Neural cell (in vitro differentiated cells): ENCODE results near the gene STPG2. TPM values are rescaled to one million over a fixed set of nuclear protein-coding genes. Genes with fewer than 3 reads are reported as not detected.

Experiments used
- H2AFZ ChIP-seq: fragments of 200-600, 300-800 bp; sonication (generic), shearing (Covaris generic); 2 replicates; pipeline ENCODE4 v1.6.0; 2014; ENCODE audit warnings: low read depth, mild to moderate bottlenecking, antibody characterized with exemption, low read length, moderate library complexity
- H3F3A ChIP-seq: fragments of 200-600 bp; shearing (Covaris generic); 2 replicates; pipeline ENCODE4 v1.6.1; 2016; ENCODE audit warnings: mild to moderate bottlenecking, moderate library complexity, mixed read lengths, antibody characterized with exemption, low read length; ENCODE audit not compliant: insufficient read depth, poor library complexity, severe bottlenecking
- H3K27ac ChIP-seq: fragments of 200-600, 300-800 bp; sonication (generic), shearing (Covaris generic); 2 replicates; pipeline ENCODE4 v1.5.1; 2014; ENCODE audit warnings: mild to moderate bottlenecking, low read length, moderate library complexity
- H3K27me3 ChIP-seq: fragments of 300-800, 200-600 bp; sonication (generic), shearing (Covaris generic); 2 replicates; pipeline ENCODE4 v1.6.0; 2014; ENCODE audit warnings: mild to moderate bottlenecking, low read depth, low read length, moderate library complexity; ENCODE audit not compliant: insufficient read depth
- H3K36me3 ChIP-seq: fragments of 300-800, 200-600 bp; sonication (generic), shearing (Covaris generic); 2 replicates; pipeline ENCODE4 v1.5.1; 2014; ENCODE audit warnings: mild to moderate bottlenecking, antibody characterized with exemption, low read length, moderate library complexity; ENCODE audit not compliant: insufficient read depth
- H3K4me2 ChIP-seq: fragments of 300-800, 200-600 bp; sonication (generic), shearing (Covaris generic); 2 replicates; pipeline ENCODE4 v1.6.0; 2014; ENCODE audit warnings: mild to moderate bottlenecking, low read length
- H3K4me3 ChIP-seq: fragments of 300-800, 200-600 bp; sonication (generic), shearing (Covaris generic); 2 replicates; pipeline ENCODE4 v1.5.1; 2014; ENCODE audit warnings: mild to moderate bottlenecking, low read length, moderate library complexity
- H3K79me2 ChIP-seq: fragments of 200-600 bp; shearing (Covaris generic); replicated peaks from 2 replicates; pipeline ENCODE4 v1.6.0; 2014; ENCODE audit warnings: mild to moderate bottlenecking, low read length, moderate library complexity; ENCODE audit not compliant: insufficient read depth
- H3K9ac ChIP-seq: fragments of 300-800, 200-600 bp; sonication (generic), shearing (Covaris generic); 2 replicates; pipeline ENCODE4 v1.6.1; 2016; ENCODE audit warnings: mild to moderate bottlenecking, low read length, mixed read lengths
- H3K9me2 ChIP-seq: fragments of 200-600 bp; shearing (Covaris generic); 2 replicates; pipeline ENCODE4 v1.6.1; 2016; ENCODE audit warnings: mild to moderate bottlenecking, low read length, mixed read lengths; ENCODE audit not compliant: insufficient read depth
- H3K9me3 ChIP-seq: fragments of 200-600, 300-800 bp; sonication (generic), shearing (Covaris generic); 2 replicates; pipeline ENCODE4 v1.6.1; 2016; ENCODE audit warnings: mild to moderate bottlenecking, mixed run types, low read length, moderate library complexity, mixed read lengths
- H4K20me1 ChIP-seq: fragments of 200-600 bp; shearing (Covaris generic); 2 replicates; pipeline ENCODE4 v1.6.1; 2016; ENCODE audit warnings: mild to moderate bottlenecking, mixed run types; ENCODE audit not compliant: insufficient read depth
- CTCF ChIP-seq: fragments of 450-650 bp; IDR thresholded peaks from 2 replicates; pipeline ENCODE4 v1.5.1; 2014; ENCODE audit warnings: antibody characterized with exemption, mild to moderate bottlenecking, moderate library complexity; ENCODE audit not compliant: poor library complexity, severe bottlenecking
- EP300 ChIP-seq: fragments of 450-650 bp; conservative IDR thresholded peaks from 2 replicates; pipeline ENCODE4 v1.6.1; 2014; ENCODE audit warnings: antibody characterized with exemption, mild to moderate bottlenecking, moderate library complexity; ENCODE audit not compliant: poor library complexity, severe bottlenecking
- EZH2 ChIP-seq: fragments of 200-600, 300-800 bp; shearing (Covaris generic), sonication (generic); IDR thresholded peaks from 2 replicates; pipeline ENCODE4 v1.6.1; 2014; ENCODE audit warnings: antibody characterized with exemption, low read length, borderline replicate concordance, mild to moderate bottlenecking; ENCODE audit not compliant: insufficient read depth, poor library complexity, severe bottlenecking
- MXI1 ChIP-seq: fragments of 450-650 bp; conservative IDR thresholded peaks from 2 replicates; pipeline ENCODE4 v1.6.1; 2014; ENCODE audit warnings: antibody characterized with exemption, mild to moderate bottlenecking; ENCODE audit not compliant: poor library complexity, severe bottlenecking
- POLR2AphosphoS5 ChIP-seq: IDR thresholded peaks from 2 replicates; pipeline ENCODE4 v1.6.1; 2012
- RAD21 ChIP-seq: fragments of 450-650 bp; conservative IDR thresholded peaks from 2 replicates; pipeline ENCODE4 v1.6.1; 2014; ENCODE audit warnings: antibody characterized with exemption, mild to moderate bottlenecking, moderate library complexity
- SMC3 ChIP-seq: fragments of 450-650 bp; conservative IDR thresholded peaks from 2 replicates; pipeline ENCODE4 v1.6.1; 2014; ENCODE audit warnings: antibody characterized with exemption, mild to moderate bottlenecking, moderate library complexity; ENCODE audit not compliant: poor library complexity
- TAF1 ChIP-seq: IDR thresholded peaks from 2 replicates; pipeline ENCODE4 v1.6.1; 2012; ENCODE audit warnings: low read depth
- polyA plus RNA-seq: library from polyadenylated mRNA; depleted of rRNA; stranded (reverse); fragments of >200 nt; gene quantifications from 2 replicates; pipeline ENCODE4 v1.2.3, GENCODE V29; 2014
- TF ChIP-seq, protein P1 (sequence below): IDR thresholded peaks from 2 replicates; pipeline ENCODE4 v1.6.1; 2012; ENCODE audit warnings: borderline replicate concordance

The STPG2 gene
- polyA plus RNA-seq, 1 donor from 2014 or later = not detected

DNA sequence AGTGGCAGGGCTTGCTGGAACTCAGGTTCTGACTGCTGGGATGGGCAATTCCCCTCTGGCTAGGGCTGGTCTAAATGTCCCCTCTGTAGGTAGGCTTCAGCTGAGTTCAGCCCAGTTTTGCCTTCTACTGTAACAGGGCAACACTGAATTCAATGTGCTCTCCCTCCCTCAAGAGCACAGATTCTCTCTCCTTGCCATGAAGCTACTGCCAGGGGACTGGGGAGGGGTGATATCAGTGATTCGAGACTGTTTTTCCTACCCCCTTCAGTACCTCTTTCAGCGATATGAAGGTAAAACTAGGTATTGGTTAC lies 23.4 kb upstream of the STPG2 start:
- H3F3A ChIP-seq = no peaks in the 10 kb centered on the region

GRCh38 chr4:98166025-98166730 lies 22.9 kb upstream of the STPG2 start:
- Histone ChIP-seq H3K4me3 (no peak overlapping the region), H3K27ac (no peak overlapping the region), H4K20me1 (no peaks in the 10 kb centered on the region), H3K79me2 (no peaks in the 10 kb centered on the region), H3K9me2 (no peaks in the 10 kb centered on the region), H3K9ac (no peak overlapping the region), H3K4me2 (no peak overlapping the region), H2AFZ (no peak overlapping the region), H3K9me3 (no peaks in the 10 kb centered on the region), H3K36me3 (no peaks in the 10 kb centered on the region), H3F3A (no peaks in the 10 kb centered on the region), H3K27me3 (no peaks in the 10 kb centered on the region)
- TF ChIP-seq CTCF (no peak), RAD21 (no peak), TAF1 (no peak)
- TF ChIP-seq, protein P1, sequence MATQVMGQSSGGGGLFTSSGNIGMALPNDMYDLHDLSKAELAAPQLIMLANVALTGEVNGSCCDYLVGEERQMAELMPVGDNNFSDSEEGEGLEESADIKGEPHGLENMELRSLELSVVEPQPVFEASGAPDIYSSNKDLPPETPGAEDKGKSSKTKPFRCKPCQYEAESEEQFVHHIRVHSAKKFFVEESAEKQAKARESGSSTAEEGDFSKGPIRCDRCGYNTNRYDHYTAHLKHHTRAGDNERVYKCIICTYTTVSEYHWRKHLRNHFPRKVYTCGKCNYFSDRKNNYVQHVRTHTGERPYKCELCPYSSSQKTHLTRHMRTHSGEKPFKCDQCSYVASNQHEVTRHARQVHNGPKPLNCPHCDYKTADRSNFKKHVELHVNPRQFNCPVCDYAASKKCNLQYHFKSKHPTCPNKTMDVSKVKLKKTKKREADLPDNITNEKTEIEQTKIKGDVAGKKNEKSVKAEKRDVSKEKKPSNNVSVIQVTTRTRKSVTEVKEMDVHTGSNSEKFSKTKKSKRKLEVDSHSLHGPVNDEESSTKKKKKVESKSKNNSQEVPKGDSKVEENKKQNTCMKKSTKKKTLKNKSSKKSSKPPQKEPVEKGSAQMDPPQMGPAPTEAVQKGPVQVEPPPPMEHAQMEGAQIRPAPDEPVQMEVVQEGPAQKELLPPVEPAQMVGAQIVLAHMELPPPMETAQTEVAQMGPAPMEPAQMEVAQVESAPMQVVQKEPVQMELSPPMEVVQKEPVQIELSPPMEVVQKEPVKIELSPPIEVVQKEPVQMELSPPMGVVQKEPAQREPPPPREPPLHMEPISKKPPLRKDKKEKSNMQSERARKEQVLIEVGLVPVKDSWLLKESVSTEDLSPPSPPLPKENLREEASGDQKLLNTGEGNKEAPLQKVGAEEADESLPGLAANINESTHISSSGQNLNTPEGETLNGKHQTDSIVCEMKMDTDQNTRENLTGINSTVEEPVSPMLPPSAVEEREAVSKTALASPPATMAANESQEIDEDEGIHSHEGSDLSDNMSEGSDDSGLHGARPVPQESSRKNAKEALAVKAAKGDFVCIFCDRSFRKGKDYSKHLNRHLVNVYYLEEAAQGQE = no peak

More for the DNA sequence above, 23.4 kb upstream of the STPG2 start:
- Histone ChIP-seq H3K9me2 (no peaks in the 10 kb centered on the region), H3K27me3 (no peaks in the 10 kb centered on the region), H2AFZ (no peak overlapping the region), H4K20me1 (no peaks in the 10 kb centered on the region), H3K79me2 (no peaks in the 10 kb centered on the region), H3K4me2 (no peak overlapping the region), H3K4me3 (no peak overlapping the region), H3K9me3 (no peaks in the 10 kb centered on the region), H3K9ac (no peak overlapping the region), H3K27ac (no peak overlapping the region), H3K36me3 (no peaks in the 10 kb centered on the region)
- TF ChIP-seq EZH2 = no peak
- no peak for TF ChIP-seq SMC3
- TF ChIP-seq MXI1 = no peak
- TF ChIP-seq TAF1 = no peak
- no peak for TF ChIP-seq POLR2AphosphoS5
- TF ChIP-seq EP300 = no peak

- Histone ChIP-seq H2AFZ (no peak overlapping the region), H3K27ac (no peak overlapping the region), H3K9me3 (no peaks in the 10 kb centered on the region), H4K20me1 (no peaks in the 10 kb centered on the region), H3K4me3 (no peak overlapping the region), H3F3A (no peaks in the 10 kb centered on the region), H3K4me2 (no peak overlapping the region), H3K9ac (no peak overlapping the region), H3K36me3 (no peaks in the 10 kb centered on the region), H3K27me3 (no peaks in the 10 kb centered on the region), H3K79me2 (no peaks in the 10 kb centered on the region), H3K9me2 (no peaks in the 10 kb centered on the region)
- TF ChIP-seq RAD21 = no peak
- TF ChIP-seq, protein P1 = no peak
- TF ChIP-seq SMC3 = no peak
These were observed 19.4 kb upstream of the STPG2 start for GRCh38 chr4:98162696-98163095.
